H1 (cell line): ENCODE measurements around the gene DMXL2. TPM values are rescaled to one million over a fixed set of nuclear protein-coding genes. Genes with fewer than 3 reads are reported as not detected.

Experiments used
- CTCF ChIA-PET: fragments of 300-600 bp; sonication (Branson Sonifier 250); formaldehyde crosslinking; loops from one replicate; lab custom pipeline; 2021; ENCODE audit not compliant: partially characterized antibody; lab: Charles Lee
- POLR2A ChIA-PET: fragments of 300-600 bp; sonication (Branson Sonifier 250); formaldehyde crosslinking; loops from one replicate; lab custom pipeline; 2021; ENCODE audit warnings: inconsistent platforms; ENCODE audit not compliant: partially characterized antibody; lab: Charles Lee
- DNase-seq, 2 experiments: peaks; one replicate each; pipeline versions ENCODE4 v3.0.0 to v3.0.0-alpha.2; 2010 to 2022; ENCODE audit warnings: low spot score in 2 of 2, low read depth in 1 of 2, mixed read lengths in 1 of 2
- FAIRE-seq: peaks from 2 replicates; lab custom pipeline; 2011; peaks lifted over from hg19 to GRCh38; lab: Jason Lieb, UNC
- H2AFZ ChIP-seq: 2 replicates; pipeline ENCODE4 v1.8.1; 2012; ENCODE audit warnings: low read length, inconsistent platforms
- H2AK5ac ChIP-seq: 2 replicates; pipeline ENCODE4 v1.6.1; 2013; ENCODE audit warnings: low read depth, low read length
- H2BK120ac ChIP-seq: replicated peaks from 2 replicates; pipeline ENCODE3; 2013; ENCODE audit warnings: low read depth, low read length, inconsistent platforms
- H2BK12ac ChIP-seq: 2 replicates; pipeline ENCODE4 v1.6.1; 2013; ENCODE audit warnings: low read depth, low read length
- H2BK15ac ChIP-seq: 2 replicates; pipeline ENCODE4 v1.6.1; 2013; ENCODE audit warnings: low read length
- H2BK20ac ChIP-seq: 2 replicates; pipeline ENCODE4 v1.6.1; 2013; ENCODE audit warnings: low read length
- H2BK5ac ChIP-seq: 2 replicates; pipeline ENCODE4 v1.6.1; 2013; ENCODE audit warnings: low read depth, low read length
- H3K14ac ChIP-seq: 2 replicates; pipeline ENCODE4 v1.6.1; 2013; ENCODE audit warnings: inconsistent platforms; ENCODE audit not compliant: insufficient read length
- H3K18ac ChIP-seq: 2 replicates; pipeline ENCODE4 v1.6.1; 2013; ENCODE audit warnings: low read length; ENCODE audit errors: extremely low read depth
- H3K23ac ChIP-seq: 2 replicates; pipeline ENCODE4 v1.6.1; 2013; ENCODE audit warnings: inconsistent platforms; ENCODE audit not compliant: insufficient read length
- H3K23me2 ChIP-seq: 2 replicates; pipeline ENCODE4 v1.6.1; 2013; ENCODE audit warnings: low read depth, low read length
- H3K27ac ChIP-seq: 2 replicates; pipeline ENCODE4 v1.6.1; 2011; ENCODE audit warnings: low read depth, low read length, inconsistent platforms
- H3K27me3 ChIP-seq, 4 experiments: replicated peaks in 1 of 4; 1 replicate in 1 of 4; 2 replicates in 3 of 4; pipeline versions ENCODE4 v1.6.1 to v1.8.1; 2011 to 2013; ENCODE audit warnings: low read length in 3 of 4, mild to moderate bottlenecking in 3 of 4, inconsistent platforms in 2 of 4, mixed read lengths in 2 of 4, moderate library complexity in 1 of 4; ENCODE audit not compliant: control insufficient read depth in 3 of 4, insufficient read depth in 3 of 4; ENCODE audit errors: extremely low read depth in 1 of 4
- H3K36me3 ChIP-seq, 4 experiments: 2 replicates each; pipeline versions ENCODE4 v1.6.1 to v1.8.1; 2011 to 2013; ENCODE audit warnings: mild to moderate bottlenecking in 4 of 4, low read length in 3 of 4, moderate library complexity in 2 of 4, control low read depth in 1 of 4, inconsistent platforms in 1 of 4; ENCODE audit not compliant: insufficient read depth in 4 of 4, control insufficient read depth in 2 of 4
- H3K4ac ChIP-seq: replicated peaks from 2 replicates; pipeline ENCODE3; 2013; ENCODE audit warnings: low read length, low read depth, mixed read lengths, inconsistent platforms; ENCODE audit not compliant: insufficient read length
- H3K4me1 ChIP-seq, 4 experiments: replicated peaks in 1 of 4; 1 replicate in 1 of 4; 2 replicates in 3 of 4; pipeline versions ENCODE4 v1.6.1 to v1.8.1; 2011 to 2013; ENCODE audit warnings: low read length in 3 of 4, inconsistent platforms in 2 of 4, mixed read lengths in 1 of 4; ENCODE audit not compliant: insufficient read depth in 4 of 4, control insufficient read depth in 3 of 4
- H3K4me2 ChIP-seq, 2 experiments: 2 replicates each; pipeline versions ENCODE4 v1.6.1 to v1.8.1; 2011 to 2013; ENCODE audit warnings: low read depth in 2 of 2, low read length in 2 of 2, control low read depth in 1 of 2, inconsistent platforms in 1 of 2, mild to moderate bottlenecking in 1 of 2; ENCODE audit not compliant: insufficient read depth in 1 of 2
- H3K4me3 ChIP-seq, 4 experiments: fragments of 200-600, 300-600 bp in 1 of 4; sonication (generic), shearing (Covaris generic), sonication (Bioruptor Twin) in 1 of 4; 2 replicates each; pipeline versions ENCODE4 v1.5.1 to v1.8.1; 2011 to 2016; ENCODE audit warnings: low read length in 4 of 4, low read depth in 3 of 4, control low read depth in 2 of 4, inconsistent platforms in 2 of 4, mild to moderate bottlenecking in 2 of 4, mixed read lengths in 1 of 4, moderate library complexity in 1 of 4; ENCODE audit not compliant: insufficient read depth in 2 of 4; ENCODE audit errors: extremely low read depth in 1 of 4
- H3K56ac ChIP-seq: replicated peaks from 2 replicates; pipeline ENCODE3; 2013; ENCODE audit warnings: low read depth, mild to moderate bottlenecking, mixed read lengths, low read length, inconsistent platforms; ENCODE audit not compliant: insufficient read length
- H3K79me1 ChIP-seq: 2 replicates; pipeline ENCODE4 v1.6.1; 2013; ENCODE audit warnings: low read depth, low read length, control low read depth
- H3K79me2 ChIP-seq, 2 experiments: 2 replicates each; pipeline versions ENCODE4 v1.6.1 to v1.8.1; 2012 to 2013; ENCODE audit warnings: low read length in 2 of 2, mild to moderate bottlenecking in 2 of 2, inconsistent platforms in 1 of 2; ENCODE audit not compliant: insufficient read depth in 2 of 2, control insufficient read depth in 1 of 2
- H3K9ac ChIP-seq, 4 experiments: replicated peaks in 1 of 4; 1 replicate in 1 of 4; 2 replicates in 3 of 4; pipeline versions ENCODE4 v1.6.1 to v1.8.1; 2011 to 2013; ENCODE audit warnings: low read depth in 3 of 4, low read length in 3 of 4, control low read depth in 2 of 4, mild to moderate bottlenecking in 2 of 4, moderate library complexity in 2 of 4, inconsistent platforms in 1 of 4; ENCODE audit errors: extremely low read depth in 1 of 4
- H3K9me3 ChIP-seq, 2 experiments: 2 replicates each; pipeline versions ENCODE4 v1.6.1 to v1.8.1; 2012 to 2013; ENCODE audit warnings: mild to moderate bottlenecking in 2 of 2, moderate library complexity in 2 of 2, control low read depth in 1 of 2, inconsistent platforms in 1 of 2, low read depth in 1 of 2, low read length in 1 of 2, mixed read lengths in 1 of 2; ENCODE audit not compliant: insufficient read depth in 2 of 2
- H4K20me1 ChIP-seq, 2 experiments: replicated peaks in 1 of 2; 2 replicates each; pipeline versions ENCODE3 to v1.8.1; 2011 to 2013; ENCODE audit warnings: inconsistent platforms in 2 of 2, low read length in 2 of 2, mild to moderate bottlenecking in 1 of 2; ENCODE audit not compliant: insufficient read depth in 2 of 2, control insufficient read depth in 1 of 2
- H4K5ac ChIP-seq: 2 replicates; pipeline ENCODE4 v1.6.1; 2013; ENCODE audit warnings: low read length, low read depth, mixed read lengths, inconsistent platforms; ENCODE audit not compliant: insufficient read length
- H4K8ac ChIP-seq: 2 replicates; pipeline ENCODE4 v1.8.0; 2013; ENCODE audit warnings: mild to moderate bottlenecking, moderate library complexity, low read length, inconsistent platforms; ENCODE audit not compliant: insufficient read depth; ENCODE audit errors: extremely low read depth
- H4K91ac ChIP-seq: replicated peaks from 2 replicates; pipeline ENCODE3; 2013; ENCODE audit warnings: low read length, mixed read lengths, inconsistent platforms; ENCODE audit not compliant: insufficient read length
- ASH2L ChIP-seq: fragments of 200-600, 300-600 bp; sonication (generic); IDR thresholded peaks from one replicate; pipeline ENCODE4 v1.7.1; 2017; ENCODE audit warnings: low read length
- BCL11A ChIP-seq, 2 experiments: IDR thresholded peaks; one replicate each; pipeline ENCODE4 v1.6.1; 2011; ENCODE audit warnings: low read depth in 2 of 2, low read length in 2 of 2, mild to moderate bottlenecking in 2 of 2
- CHD1 ChIP-seq: IDR thresholded peaks from 2 replicates; pipeline ENCODE4 v1.6.1; 2012; ENCODE audit warnings: low read depth, low read length, improper control_type of control experiment
- GTF2F1 ChIP-seq: IDR thresholded peaks from 2 replicates; pipeline ENCODE4 v1.6.1; 2012; ENCODE audit warnings: low read depth, low read length, improper control_type of control experiment, borderline replicate concordance
- JUN ChIP-seq: IDR thresholded peaks from 2 replicates; pipeline ENCODE4 v1.6.1; 2011; ENCODE audit warnings: low read depth, mild to moderate bottlenecking, improper control_type of control experiment, low read length
- RAD21 ChIP-seq, 2 experiments: IDR thresholded peaks in 1 of 2; conservative IDR thresholded peaks in 1 of 2; 2 replicates each; pipeline ENCODE4 v1.6.1; 2011; ENCODE audit warnings: low read depth in 2 of 2, low read length in 2 of 2, improper control_type of control experiment in 1 of 2, inconsistent platforms in 1 of 2, mild to moderate bottlenecking in 1 of 2, moderate library complexity in 1 of 2
- SAP30 ChIP-seq: fragments of 300-600 bp; sonication (generic); IDR thresholded peaks from 2 replicates; pipeline ENCODE4 v1.7.1; 2012; ENCODE audit warnings: low read length, moderate library complexity, mild to moderate bottlenecking, inconsistent platforms; ENCODE audit not compliant: insufficient read depth, insufficient replicate concordance
- SIN3A ChIP-seq, 2 experiments: IDR thresholded peaks in 1 of 2; conservative IDR thresholded peaks in 1 of 2; 2 replicates each; pipeline ENCODE4 v1.6.1; 2011 to 2012; ENCODE audit warnings: low read length in 2 of 2, improper control_type of control experiment in 1 of 2, low read depth in 1 of 2, mild to moderate bottlenecking in 1 of 2
- SIX5 ChIP-seq: IDR thresholded peaks from 2 replicates; pipeline ENCODE4 v1.6.1; 2011; ENCODE audit warnings: mild to moderate bottlenecking, low read depth, low read length
- YY1 ChIP-seq: IDR thresholded peaks from 2 replicates; pipeline ENCODE4 v1.6.1; 2011; ENCODE audit warnings: low read depth, mild to moderate bottlenecking, low read length
- WGBS, 2 experiments: shearing (Covaris generic) in 1 of 2; methylation state at CpG; one replicate each; pipeline versions ENCODE4 v1.1.6 to v1.1.7; 2013 to 2015; ENCODE audit warnings: low lambda C conversion rate in 2 of 2, mixed read lengths in 2 of 2, inconsistent platforms in 1 of 2, low coverage in 1 of 2, missing lambda C conversion rate in 1 of 2; ENCODE audit not compliant: insufficient replicate concordance in 2 of 2, insufficient coverage in 1 of 2, insufficient read length in 1 of 2; ENCODE audit errors: extremely low coverage in 1 of 2, missing lambda C conversion rate in 1 of 2; 5-methylcytosine and 5-hydroxymethylcytosine counted together
- polyA plus RNA-seq, 7 experiments: library from polyadenylated mRNA; depleted of rRNA in 3 of 7; stranded (reverse) in 5 of 7; unstranded in 2 of 7; fragments of >200 nt in 5 of 7; fragments of 200-250 nt in 2 of 7; gene quantifications; 1 replicate in 5 of 7; 2 replicates in 1 of 7; 4 replicates in 1 of 7; pipeline versions ENCODE4 v1.2.1 to v1.2.3, GENCODE V29; 2011 to 2013; ENCODE audit warnings: missing spikeins in 2 of 7, mixed read lengths in 2 of 7
- total RNA-seq: library from RNA; stranded (reverse); fragmentation: NEBNext Ultra II Directional; extraction: Animal tissue kit (Norgen Biotek cat#: 25700); gene quantifications from 2 replicates; pipeline ENCODE4 v1.2.1, GENCODE V29; 2021
- TF ChIP-seq, protein P1 (sequence below): IDR thresholded peaks from 2 replicates; pipeline ENCODE4 v1.6.1; 2012; ENCODE audit warnings: inconsistent platforms
- TF ChIP-seq, protein P2 (sequence below): IDR thresholded peaks from 2 replicates; pipeline ENCODE4 v1.6.1; 2012; ENCODE audit warnings: inconsistent platforms

DMXL2 gene
- total and polyA plus RNA-seq, 2 of the 8 experiments (the other 6 are each of a cell fraction or from before 2014, with no cell fraction given), result 9.5 to 10.6 TPM

DNA sequence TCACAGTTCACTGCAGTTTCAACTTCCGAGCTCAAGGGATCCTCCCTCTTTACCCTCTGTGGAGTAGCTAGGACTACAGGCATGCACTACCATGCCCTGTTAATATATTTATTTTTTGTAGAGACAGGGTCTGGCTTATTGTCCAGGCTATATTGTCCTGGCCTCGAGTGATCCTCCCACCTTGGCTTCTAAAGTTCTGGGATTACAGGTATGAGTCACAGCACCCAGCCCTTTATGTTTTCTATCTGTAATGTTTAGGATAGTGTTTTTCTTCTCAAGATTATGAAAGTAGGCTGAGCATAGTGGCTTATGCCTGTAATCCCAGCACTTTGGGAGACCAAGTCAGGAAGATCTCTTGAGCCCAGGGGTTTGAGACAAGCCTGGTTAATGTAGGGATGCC lies 46.8 kb upstream of the DMXL2 start:
- H2BK120ac ChIP-seq, result no peak overlapping the region
- no peak overlapping the region for H3K27ac ChIP-seq
- no peak overlapping the region for H4K91ac ChIP-seq
- H2BK20ac ChIP-seq, result no peak overlapping the region
- H3K56ac ChIP-seq, result no peak overlapping the region
- no peak overlapping the region for H3K4me3 ChIP-seq
- no peak for TF ChIP-seq SIN3A (conservative IDR thresholded peaks at IDR 0.05 in 1 of 2, IDR thresholded peaks at IDR 0.05 in 1 of 2; ENCODE audit: low read depth in 1 of 2, low read length in 2 of 2)
- no peak for TF ChIP-seq YY1
- TF ChIP-seq ASH2L, result no peak
- TF ChIP-seq, protein P1, sequence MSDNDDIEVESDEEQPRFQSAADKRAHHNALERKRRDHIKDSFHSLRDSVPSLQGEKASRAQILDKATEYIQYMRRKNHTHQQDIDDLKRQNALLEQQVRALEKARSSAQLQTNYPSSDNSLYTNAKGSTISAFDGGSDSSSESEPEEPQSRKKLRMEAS, result no peak
- no peak for TF ChIP-seq JUN
- TF ChIP-seq, protein P2, sequence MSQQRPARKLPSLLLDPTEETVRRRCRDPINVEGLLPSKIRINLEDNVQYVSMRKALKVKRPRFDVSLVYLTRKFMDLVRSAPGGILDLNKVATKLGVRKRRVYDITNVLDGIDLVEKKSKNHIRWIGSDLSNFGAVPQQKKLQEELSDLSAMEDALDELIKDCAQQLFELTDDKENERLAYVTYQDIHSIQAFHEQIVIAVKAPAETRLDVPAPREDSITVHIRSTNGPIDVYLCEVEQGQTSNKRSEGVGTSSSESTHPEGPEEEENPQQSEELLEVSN, result no peak
- TF ChIP-seq SAP30, result no peak
- TF ChIP-seq GTF2F1, result no peak
- TF ChIP-seq CHD1, result no peak
- no peak for TF ChIP-seq SIX5
- TF ChIP-seq BCL11A (IDR thresholded peaks at IDR 0.05; ENCODE audit: low read depth in 2 of 2, low read length in 2 of 2), result no peak
- TF ChIP-seq RAD21 (IDR thresholded peaks at IDR 0.05 in 1 of 2, conservative IDR thresholded peaks at IDR 0.05 in 1 of 2; ENCODE audit: low read depth in 2 of 2, low read length in 2 of 2), result no peak
- H3K36me3 ChIP-seq, result no peaks in the 10 kb centered on the region
- DNase-seq (no peak), FAIRE-seq (no peak)
- CTCF ChIA-PET, result interaction anchor here (2.8 to 3.0 kb wide), 3 partner anchors 13 to 107 kb away, joined by 8 to 15 read pairs (median 11); no protein-coding TSS in a partner anchor
- no peak overlapping the region for H2AK5ac ChIP-seq
- H3K23me2 ChIP-seq, result no peaks in the 10 kb centered on the region
- no peak overlapping the region for H3K14ac ChIP-seq
- H4K20me1 ChIP-seq, result no peaks in the 10 kb centered on the region
- H3K18ac ChIP-seq, result no peak overlapping the region
- no peaks in the 10 kb centered on the region for H3K79me2 ChIP-seq
- no peak overlapping the region for H4K5ac ChIP-seq
- no peak overlapping the region for H2AFZ ChIP-seq
- no peak overlapping the region for H3K4me2 ChIP-seq
- H4K8ac ChIP-seq, result no peak overlapping the region
- H3K9me3 ChIP-seq, result no peaks in the 10 kb centered on the region
- no peaks in the 10 kb centered on the region for H3K27me3 ChIP-seq
- no peak overlapping the region for H3K4ac ChIP-seq
- H3K4me1 ChIP-seq, result peaks cover 0 to 3% (median 0%) of the 10 kb centered on the region in 4 experiments; a peak in 1 of 7 replicates
- H2BK15ac ChIP-seq, result no peak overlapping the region
- POLR2A ChIA-PET, result interaction anchor here (1.0 kb wide), 1 partner anchor 12 kb away, joined by 4 read pairs; the partner anchor contains the start of gene SCG3
- no peak overlapping the region for H3K23ac ChIP-seq
- H3K9ac ChIP-seq, result no peak overlapping the region
- H3K79me1 ChIP-seq, result no peaks in the 10 kb centered on the region
- 83% methylated on average over 2 of the region's 2 CpGs; no CpG with 5 or more reads in 1 of the 2 experiments for WGBS, 2 experiments
- no peak overlapping the region for H2BK12ac ChIP-seq
- H2BK5ac ChIP-seq, result no peak overlapping the region
